Stimulated activated CD4-positive, alpha-beta T cell treated with anti-CD3 and anti-CD28 coated beads, Interleukin-1b, Interleukin-23, amount 100 ng/mL, for 24 hours (primary cell): Measurements from ENCODE around the gene GLIS2.

Experiments
- DNase-seq, 4 experiments: peaks; one replicate each; pipeline ENCODE4 v3.0.0-alpha.2; 2020; ENCODE audit warnings: low read depth in 4 of 4, low spot score in 1 of 4

Gene GLIS2

DNA sequence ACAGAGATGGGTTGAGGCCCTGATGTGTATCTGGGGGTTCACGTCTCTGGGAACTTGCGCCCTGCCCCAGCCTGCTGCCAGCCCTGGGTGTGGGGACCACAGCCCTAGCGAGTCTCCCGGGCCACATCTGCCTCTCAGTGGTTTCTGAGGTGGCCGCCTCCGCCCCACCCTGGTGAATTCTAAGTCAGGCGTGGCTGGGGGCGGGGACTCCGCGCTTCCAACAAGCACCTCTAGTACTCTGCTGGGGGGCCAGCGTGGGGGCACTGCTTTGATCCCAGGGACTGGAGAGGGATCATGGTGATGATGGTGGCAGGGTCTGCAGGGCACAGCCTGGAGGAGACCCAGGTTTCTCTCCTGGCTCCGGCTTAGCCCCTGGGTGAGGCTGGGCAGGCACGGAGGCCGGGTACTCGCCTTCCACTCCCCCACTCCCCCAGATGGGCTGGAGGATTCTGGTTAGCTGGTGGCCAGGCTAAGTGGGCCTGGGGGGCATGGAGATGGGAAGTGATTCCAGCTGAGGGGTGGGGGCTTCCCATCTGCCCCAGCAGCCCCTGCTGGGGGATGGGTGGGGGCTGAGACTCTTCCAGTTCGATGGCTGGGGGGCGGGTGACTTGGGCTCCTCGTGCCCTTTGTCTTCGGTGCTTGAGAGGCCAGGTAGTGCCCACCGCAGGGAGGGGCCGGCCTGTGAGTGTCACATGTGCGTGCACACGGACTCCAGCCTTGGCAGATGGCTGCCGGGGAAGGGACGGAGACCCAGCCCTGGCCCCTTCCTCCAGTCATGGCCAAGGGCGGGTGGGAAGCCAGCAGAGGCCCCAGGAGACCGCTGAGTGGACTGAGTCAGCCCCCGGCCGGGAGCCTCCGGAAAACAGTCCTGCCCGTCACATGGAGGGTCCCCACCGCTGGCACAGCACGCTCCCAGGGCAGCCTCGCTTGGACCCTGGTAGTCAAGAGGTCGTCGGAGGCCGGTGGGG is 3.9 kb downstream of the GLIS2 start:
- peak in 3 of 4 experiments; percentile 17 to 37 (median 21) for DNase-seq

DNA sequence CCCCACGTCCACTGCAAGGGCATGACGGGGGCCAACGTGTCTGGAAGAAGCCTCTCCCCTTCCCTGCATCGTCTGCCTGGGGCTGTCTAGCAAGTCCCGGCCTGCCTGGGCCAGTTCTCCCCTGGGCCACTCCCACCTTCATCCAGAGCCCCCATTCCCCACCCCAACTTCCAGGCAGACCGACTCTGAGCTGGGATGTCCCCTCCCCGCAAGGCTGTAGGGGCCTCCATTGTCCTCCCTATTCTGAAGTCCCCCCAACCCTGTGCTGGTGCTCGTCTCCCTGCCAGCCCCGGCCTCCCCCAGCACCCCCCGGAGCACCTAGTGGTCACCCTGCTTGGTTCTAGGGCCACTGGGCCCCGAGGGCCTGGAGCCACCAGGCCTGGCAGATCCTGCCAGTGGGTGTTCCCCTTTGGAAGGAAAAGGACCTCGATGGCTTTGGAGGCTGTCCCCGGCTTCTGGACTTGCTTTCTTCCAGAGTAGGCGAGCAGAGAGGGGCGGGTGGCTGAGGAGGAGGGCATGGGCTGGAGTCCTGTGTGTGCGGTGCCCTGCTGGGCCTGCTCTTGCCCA is 4.8 kb downstream of the GLIS2 start:
- no peak for DNase-seq

DNA sequence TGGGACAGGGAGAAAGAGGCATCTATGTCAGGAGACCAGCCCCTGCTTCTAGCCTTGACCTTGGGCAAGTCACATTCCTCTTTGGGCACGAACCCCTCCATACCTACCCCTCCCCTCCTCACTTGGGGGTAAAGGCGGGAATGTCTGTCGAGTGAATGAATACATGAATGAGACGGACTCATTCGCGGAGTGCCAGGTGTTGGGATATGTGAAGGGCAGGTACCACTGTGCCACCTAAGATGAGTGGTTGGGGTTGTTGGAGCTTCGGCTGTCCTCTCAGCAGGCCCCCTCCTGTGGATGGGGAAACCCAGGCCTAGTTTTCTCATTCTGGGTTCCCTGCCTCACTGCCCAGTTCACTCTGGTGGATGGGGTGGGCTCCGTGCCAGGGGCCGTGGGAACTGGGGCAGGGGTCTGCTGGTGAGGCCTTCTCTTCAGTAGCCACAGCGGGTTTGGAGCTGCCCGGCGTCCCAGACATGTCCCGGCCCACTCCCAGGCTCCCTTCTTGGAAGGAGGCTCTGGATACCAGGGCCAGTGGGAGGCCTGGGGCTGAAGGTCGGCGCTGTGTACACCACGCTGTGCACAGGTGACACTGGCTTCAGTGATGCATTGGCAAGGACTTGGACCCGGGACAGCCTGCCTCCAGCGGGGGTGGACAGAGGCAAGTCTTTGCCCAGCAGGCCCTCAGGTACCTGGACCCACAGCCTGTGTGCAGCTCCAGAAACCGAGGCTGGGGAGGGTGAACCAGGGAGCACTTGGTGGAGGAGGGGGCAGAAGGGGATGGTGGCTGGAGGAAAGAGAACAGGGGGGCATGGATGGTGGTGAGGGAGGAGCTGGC is 5.6 kb downstream of the GLIS2 start:
- DNase-seq: no peak

DNA sequence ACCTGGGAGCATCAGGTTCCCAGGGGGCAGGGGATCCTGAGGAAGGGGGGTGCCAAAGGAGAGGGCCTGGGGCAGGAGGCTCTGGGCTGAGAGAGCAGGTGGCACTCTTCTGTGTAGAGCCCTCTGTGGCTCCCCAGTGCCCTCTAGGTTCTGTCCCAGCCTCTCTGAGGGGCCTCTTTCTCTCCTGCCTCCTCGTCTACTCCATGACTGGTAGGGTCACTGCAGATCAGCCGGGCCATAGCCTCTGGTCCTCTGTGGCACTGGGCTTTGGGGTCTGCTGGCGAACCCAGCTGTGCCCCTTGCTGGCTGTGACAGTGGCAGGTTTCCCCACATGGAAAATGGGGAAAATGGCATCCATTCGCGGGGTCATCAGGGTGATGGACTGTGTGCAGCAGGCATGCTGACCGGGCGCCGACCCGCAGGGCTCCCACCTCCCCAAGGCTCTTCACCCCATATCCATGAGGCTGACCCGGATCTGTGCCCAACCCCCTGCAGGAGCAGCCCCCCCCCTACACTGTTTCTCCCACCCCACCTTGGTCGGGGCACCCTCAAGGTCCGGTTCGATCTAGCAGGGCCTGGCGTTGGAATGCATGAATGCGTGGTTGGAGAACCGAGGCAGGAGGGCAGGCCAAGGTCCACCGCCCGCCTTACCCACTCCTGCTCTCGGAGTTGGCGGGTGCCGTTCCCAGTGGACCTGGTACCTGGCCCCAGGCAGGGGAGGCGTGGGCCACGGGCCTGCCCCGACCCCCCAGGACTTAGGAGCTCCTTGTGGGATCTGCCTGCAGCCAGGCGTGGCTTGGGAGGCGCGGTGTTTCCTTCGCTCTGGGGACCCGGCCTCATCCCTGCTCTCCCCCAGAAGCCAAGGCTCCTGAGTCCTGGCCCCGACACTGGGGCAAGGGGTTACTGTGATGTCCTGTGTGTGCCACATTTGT is 6.5 kb downstream of the GLIS2 start:
- no peak for DNase-seq

DNA sequence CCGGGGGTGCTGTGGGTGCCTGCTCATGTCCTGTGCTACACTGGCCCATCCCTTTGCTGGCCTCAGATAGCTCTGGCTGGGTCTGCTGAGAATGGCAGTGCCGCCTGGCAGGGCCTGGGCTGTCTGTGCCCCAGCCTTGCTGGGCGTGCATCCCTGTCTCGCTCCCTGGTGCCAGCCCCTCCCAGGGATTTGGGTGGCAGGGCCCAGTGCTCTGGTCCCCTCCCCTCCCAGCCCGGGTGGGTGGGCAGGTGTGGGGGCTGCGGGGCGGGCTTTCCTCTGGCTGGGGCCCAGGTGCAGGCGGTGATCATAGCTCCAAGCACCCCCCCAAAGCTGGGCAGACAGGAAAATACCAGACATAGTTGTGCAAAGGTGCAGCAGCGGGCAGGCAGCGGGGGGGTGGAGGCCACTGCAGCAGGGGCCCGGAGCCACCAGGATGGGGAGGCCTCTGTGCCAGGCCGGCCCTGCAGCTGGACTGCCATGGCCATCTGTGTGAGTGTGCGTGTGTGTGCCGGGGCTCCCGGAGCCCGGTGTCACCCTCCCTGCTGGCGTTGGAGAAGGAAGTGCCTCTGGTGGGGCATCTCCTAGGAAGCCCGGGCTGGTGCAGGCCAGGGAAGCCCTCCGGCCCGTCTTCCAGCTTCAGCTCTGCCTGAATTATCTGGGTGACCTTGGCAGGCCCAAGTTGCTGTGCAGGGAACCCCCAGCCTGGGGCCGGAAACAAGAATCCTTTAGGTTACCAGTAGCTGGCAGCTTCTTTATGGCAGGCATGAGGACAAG is 7.4 kb downstream of the GLIS2 start:
- DNase-seq: no peak

DNA sequence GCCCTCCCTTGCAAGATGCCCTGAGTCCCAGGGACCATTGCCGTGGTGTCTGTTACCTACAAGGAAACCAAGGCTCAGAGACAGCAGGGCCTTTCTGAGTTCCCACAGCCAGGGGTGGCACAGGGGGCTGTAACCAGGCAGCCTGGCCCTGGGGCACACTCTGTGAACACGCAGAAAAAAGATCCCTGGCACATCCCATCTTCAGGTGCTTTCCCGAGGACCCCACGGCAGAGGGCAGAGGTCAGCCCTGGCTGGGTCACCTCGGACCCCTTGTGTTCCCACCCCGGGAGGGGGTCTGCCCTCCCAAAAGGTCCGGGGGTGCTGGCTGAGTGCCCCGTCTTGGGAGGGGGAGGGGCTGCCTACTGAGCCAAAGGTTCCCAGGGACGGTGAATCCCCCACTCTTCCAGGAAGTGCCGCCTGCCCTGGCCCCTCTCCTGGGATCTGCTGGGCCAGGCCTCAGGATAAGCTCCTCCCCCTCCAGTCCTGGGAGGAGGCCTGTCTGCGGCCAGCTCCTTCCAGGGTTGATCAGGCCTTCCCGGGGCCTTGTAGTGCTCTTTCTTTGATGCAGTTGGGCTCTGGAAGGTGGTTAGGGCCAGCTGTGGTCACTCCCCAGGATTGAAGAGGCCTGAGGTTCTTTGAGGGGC is 8.1 kb downstream of the GLIS2 start:
- DNase-seq: no peak

DNA sequence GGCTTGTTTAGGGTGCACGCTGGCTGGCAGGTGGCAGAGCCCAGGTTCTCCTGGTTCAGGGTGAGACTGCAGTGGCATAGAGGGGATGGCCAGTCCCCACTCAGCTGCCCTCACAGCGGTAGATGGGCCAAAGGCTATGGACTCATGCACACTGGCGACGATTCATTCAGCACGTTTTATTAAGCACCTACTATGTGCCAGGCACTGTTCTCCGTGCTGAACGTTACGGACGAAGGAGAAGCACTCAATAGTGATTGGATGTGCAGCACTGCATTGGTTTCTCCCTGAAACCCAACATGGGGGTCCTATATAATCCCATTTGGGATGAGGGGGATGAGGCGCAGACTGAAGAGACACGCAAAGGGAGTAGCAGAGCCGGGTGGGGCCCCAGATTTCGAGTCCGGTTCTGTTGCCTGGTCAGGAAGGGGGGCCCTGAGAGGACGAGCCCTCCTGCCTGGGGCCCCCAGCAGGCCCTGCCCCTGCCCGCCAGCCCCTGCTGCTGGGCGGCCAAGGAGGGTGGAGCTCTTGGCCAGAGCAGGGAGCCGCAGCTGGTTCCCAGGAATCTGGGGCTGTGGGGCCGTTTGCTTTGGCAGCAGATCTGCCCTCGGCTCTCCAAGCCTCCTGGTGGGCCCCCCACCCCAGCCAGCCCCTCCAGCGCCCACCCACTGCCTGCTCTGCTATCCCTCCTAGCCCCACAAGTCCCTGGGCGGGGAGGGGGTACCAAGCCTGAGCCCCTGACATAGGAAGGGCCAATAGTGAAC is 8.8 kb downstream of the GLIS2 start:
- no peak for DNase-seq

DNA sequence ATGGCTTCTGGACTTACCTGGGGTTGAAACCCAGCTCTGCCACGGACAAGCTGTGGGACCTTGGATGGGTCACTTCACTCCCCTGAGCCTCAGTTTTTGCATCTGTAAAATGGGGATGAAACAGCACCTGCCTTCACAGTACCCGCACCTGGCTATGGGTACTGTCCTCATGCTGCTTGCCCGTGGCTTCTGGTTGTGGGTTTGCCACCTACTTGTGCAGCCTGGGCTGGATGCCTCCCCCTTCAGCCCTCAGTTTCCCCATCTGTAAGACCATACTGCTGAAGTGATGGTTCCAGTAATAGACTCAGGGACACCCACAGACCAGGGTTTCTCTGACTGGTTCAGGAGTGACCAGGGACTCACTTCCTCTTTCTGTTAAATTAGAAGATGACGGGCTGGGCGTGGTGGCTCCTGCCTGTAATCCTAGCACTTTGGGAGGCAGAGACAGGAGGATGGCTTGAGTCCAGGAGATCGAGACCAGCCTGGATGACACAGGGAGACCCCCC is 9.4 kb downstream of the GLIS2 start:
- DNase-seq: no peak

DNA sequence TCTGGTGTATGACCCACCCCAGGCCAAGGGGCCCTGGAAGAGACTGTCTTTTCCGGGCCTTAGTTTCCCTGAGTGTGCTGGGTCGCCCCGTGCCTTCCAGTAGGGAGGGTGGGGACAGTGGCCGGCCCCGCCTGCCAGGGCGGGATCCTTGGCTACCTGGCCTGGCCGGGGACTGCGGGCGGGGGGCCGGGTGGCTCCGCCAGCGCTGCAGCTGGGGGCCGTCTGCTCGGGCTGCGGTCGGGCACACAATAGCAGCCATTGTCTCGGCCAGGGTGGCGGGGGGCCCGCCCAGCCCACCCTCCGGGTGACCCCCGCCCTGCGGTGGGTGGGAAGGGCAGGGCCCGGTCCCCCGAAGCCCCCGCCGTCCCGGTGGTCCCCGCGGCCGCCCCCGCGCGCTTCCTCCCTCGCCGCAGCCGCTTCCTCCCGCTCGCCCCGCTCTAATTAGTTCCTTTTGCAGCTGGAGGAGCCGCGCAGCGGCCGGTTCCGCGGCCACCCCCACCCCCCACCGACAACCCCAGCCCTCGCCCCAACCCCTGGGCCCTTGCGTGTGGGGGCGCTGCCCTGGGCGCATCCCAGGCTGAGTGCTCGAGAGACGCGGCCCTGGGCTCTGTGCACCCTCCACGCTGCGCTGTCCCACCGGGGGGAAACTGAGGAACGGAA is 11.6 kb downstream of the GLIS2 start:
- no peak for DNase-seq

DNA sequence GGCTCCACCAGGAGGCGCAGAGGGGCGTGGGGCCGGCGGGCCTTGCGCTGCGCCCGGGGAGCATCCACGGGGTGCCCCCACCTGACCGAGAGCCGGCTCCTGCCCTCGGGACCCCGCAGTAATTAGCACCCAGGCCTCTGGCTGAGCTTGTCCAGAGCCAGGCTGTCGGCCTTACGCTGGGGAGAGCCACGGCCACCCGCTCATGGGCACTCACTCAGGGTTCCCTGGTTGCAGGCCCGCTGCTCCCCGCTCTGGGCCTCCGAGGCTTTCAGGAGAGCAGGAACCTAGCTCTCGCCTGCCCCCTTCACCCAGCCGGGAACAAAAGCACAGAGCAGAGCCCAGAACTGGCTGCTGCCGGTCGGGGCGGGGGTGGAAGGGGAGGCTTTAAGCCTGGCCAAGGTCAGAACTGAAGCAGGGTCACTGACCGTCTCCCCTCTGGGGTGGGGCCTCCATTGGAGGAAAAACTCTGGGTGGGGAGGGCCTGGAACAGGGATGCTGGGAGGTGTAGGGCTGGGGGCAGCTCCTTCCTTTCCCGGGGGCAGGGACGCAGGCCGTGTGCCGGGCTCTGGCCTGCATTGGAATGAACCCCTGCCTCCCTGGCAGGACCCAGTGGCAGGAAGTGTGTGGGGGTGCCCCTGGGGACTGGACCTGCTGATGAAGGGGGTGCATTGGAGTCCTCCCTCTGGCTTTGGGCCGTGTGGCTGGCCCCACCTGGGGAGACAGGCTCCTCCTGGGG is 12.3 kb downstream of the GLIS2 start:
- DNase-seq: peak in 3 of 4 experiments; percentile 19 to 51 (median 46)

DNA sequence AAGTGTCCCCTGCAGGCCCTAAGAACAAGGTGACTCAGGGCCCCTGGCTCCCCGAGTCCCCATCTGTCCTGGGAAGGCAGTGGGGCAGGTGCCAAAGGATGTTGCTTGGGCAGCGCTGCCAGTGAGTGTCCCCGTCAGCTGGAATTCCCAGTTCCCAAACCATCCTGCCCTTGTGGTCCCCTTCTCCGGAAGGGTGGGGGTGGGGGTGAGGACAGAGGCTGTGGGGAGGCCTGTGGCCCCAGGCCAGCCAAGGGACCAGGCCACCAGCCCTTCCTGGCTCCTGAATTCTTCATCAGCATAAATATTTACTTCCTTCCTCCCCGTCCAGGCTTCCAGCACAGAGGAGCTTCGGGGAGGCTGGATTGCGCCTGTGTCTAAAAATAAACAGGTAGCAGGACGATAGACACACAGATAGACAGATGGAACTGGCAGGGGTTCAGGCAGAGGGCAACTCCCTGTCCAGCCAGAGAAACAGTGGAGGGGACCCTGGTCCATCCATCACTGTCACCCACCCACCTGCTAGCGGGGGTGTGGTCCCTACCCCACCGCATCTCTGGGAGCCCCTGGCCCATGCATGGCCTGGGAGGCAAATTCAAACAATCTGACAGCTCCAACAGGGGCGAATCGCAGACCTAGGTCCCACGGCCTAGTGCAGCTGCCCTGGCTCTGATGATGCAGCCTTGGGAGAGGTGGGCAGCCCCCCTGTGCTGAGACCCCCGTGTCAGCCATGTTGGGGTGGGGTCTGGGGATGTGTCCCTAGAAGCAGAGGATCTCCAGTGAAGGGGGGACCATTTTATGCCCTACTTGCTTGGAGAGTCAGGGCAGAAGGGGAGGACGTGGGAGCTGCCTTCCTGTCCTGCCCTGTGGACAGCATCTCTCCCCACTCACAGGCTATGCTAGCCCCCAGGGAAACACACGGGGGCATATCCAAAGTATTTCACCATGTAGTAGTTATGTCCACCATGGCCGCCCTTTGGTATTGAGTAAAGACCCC is 13.2 kb downstream of the GLIS2 start:
- DNase-seq: no peak

DNA sequence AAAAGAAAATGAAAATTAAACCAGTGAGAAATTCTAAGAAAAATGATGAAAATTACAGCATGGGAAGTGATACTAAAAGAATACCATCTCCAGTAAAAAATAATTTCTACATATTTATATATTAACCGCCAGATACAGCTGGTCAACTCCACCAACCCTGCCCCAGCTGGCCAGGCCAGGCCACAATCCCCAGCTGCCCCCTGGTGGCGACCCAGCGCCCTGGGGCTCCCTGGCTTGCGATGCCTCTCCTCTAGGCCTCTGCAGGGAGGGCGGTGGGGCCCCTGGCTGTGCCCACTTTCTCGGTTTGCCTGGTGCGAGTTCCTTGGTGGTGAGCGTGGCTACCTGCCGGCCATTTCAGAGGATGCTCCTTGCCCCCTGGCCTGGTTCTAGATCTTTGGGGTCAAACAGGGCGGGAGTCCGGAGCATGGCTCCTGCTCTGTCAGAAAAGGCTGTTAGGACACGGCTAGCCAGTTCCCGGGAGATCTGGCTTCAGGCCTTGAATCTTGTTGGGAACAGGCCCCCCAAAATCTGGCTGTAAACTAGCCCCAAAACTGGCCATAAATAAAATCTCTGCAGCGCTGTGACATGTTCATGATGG is 14.5 kb downstream of the GLIS2 start:
- DNase-seq: peak; percentile 43 to 62 (median 56)

DNA sequence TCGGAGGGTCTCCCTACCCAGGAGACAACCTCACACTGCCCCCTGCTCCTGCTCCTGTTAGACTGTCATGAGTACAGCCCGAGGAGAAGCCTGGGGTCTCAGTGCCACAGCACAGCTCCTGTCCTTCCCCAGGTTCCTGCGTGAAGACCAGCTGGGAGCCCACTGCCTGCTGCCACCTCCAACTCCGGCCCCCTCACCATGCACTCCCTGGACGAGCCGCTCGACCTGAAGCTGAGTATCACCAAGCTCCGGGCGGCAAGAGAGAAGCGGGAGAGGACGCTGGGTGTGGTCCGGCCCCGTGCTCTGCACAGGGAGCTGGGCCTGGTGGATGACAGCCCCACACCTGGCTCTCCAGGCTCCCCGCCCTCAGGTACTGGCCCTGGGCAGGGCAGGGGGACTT is 16.2 kb downstream of the GLIS2 start:
- no peak for DNase-seq

DNA sequence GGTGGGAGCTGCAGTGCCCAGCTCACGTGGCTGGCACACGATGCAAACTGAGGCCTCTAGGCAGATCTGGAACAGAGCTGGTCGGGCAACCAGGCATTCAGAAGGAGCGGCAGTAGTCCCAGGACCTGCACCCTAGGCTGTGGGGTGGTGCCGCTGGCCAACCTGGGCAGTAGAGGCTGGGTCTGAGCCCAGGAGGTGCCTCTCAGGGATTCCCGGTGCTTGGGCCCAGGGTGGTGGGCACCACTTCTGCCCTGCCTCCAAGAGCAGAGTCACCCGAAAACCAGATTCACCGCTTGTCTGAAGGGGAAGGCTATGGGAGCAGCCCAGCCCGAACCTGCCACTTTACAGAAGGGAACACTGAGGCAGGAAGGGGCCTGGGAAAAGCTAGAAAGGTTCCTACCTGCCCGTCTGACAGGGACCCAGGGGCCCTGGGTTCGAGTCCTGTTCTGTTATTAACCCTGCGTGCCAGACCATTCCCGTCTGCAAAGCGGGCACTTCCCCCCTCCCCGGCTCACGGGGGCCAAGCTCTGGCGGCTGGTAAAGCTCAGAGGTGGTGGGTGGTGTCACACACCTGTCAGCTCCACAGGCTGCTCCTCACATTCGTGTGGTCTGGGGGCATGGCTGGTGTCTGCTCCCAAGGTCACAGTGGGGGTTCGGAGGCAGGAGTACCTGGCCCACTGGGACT is 16.9 kb downstream of the GLIS2 start:
- no peak for DNase-seq

DNA sequence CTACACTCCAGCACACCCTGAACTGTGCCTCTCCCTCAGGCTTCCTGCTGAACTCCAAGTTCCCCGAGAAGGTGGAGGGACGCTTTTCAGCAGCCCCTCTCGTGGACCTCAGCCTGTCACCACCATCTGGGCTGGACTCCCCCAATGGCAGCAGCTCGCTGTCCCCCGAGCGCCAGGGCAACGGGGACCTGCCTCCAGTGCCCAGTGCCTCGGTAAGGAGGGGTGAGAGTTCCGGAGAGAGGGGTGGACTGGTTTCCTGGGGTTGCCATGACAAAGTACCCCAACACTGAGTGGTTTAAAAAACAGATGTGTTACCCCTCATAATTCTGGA is 17.4 kb downstream of the GLIS2 start:
- DNase-seq: no peak
